ENCODE data around the gene ACTL7A. TPM values are rescaled to one million over a fixed set of nuclear protein-coding genes. Genes with fewer than 3 reads are reported as not detected.

ACTL7A gene
- total and polyA plus RNA-seq, 2 of the 4 experiments (the other 2 are of a cell fraction), result not detected

GRCh38 chr9:108876425-108876824 lies 14.4 kb downstream of the ACTL7A start:
- no TSS peak for BruUV-seq (replicated peaks)
- Histone ChIP-seq H4K20me1 (ENCODE audit: insufficient read depth, low read length) (no peaks in the 10 kb centered on the region), H3K79me1 (ENCODE audit: low read depth in 1 of 2, low read length in 2 of 2) (no peaks in the 10 kb centered on the region), H3K4me1 (ENCODE audit: control insufficient read depth, insufficient read depth, low read length) (no peaks in the 10 kb centered on the region), H2AFZ (replicated peaks; ENCODE audit: low read length, poor library complexity) (no peak overlapping the region), H2BK5ac (ENCODE audit: low read depth, low read length, poor library complexity, severe bottlenecking) (no peak overlapping the region), H3K9ac (ENCODE audit: low read depth, low read length) (no peak overlapping the region), H3K9me1 (ENCODE audit: insufficient read depth, low read length) (no peaks in the 10 kb centered on the region; the same call in 1 of the 2 replicates), H3K56ac (ENCODE audit: extremely low read depth, insufficient read depth, low read length) (no peak overlapping the region), H3K14ac (replicated peaks; ENCODE audit: low read depth, low read length) (no peak overlapping the region), H3K27me3 (ENCODE audit: control insufficient read depth, insufficient read depth, low read length) (no peaks in the 10 kb centered on the region), H3K4me3 (ENCODE audit: insufficient read depth, low read depth, low read length) (no peak overlapping the region), H3K18ac (ENCODE audit: low read depth, low read length) (no peak overlapping the region), H2AK9ac (replicated peaks; ENCODE audit: low read depth, low read length, poor library complexity) (no peak overlapping the region), H2BK120ac (ENCODE audit: low read depth, low read length) (no peak overlapping the region), H3K4me2 (ENCODE audit: low read depth, low read length) (no peak overlapping the region), H4K8ac (ENCODE audit: low read depth in 2 of 2, low read length in 2 of 2) (no peak overlapping the region), H3K4ac (ENCODE audit: low read depth, low read length) (no peak overlapping the region), H4K5ac (ENCODE audit: low read depth, low read length) (no peak overlapping the region), H2BK20ac (ENCODE audit: low read depth, low read length) (no peak overlapping the region), H3K27ac (ENCODE audit: insufficient read depth, low read length) (no peak overlapping the region), H2AK5ac (ENCODE audit: low read depth, low read length) (no peak overlapping the region), H3K36me3 (ENCODE audit: control insufficient read depth, insufficient read depth, low read length) (peaks cover 34% of the 10 kb centered on the region), H4K91ac (ENCODE audit: insufficient read depth, low read depth, low read length) (no peak overlapping the region), H2BK15ac (ENCODE audit: low read depth, low read length) (no peak overlapping the region), H3K23ac (ENCODE audit: low read depth, low read length) (no peak overlapping the region), H3K9me3 (ENCODE audit: control insufficient read depth, insufficient read depth, low read length) (no peaks in the 10 kb centered on the region; the same call in 1 of the 2 replicates)
- dilution Hi-C loops (cut with HindIII; ENCODE audit: low sequenced_read_pairs, unreplicated experiment) (no loop called here), in situ Hi-C loops (cut with MboI; ENCODE audit: low sequenced_read_pairs) (no loop called here), intact Hi-C loops (cut with micrococcal nuclease) (no loop called here)
- no peak for TF ChIP-seq RAD21 (IDR thresholded peaks at IDR 0.05; ENCODE audit: low read length)
- no peak for TF ChIP-seq NFE2L2 (IDR thresholded peaks at IDR 0.05; ENCODE audit: low read depth, low read length)
- no peak for TF ChIP-seq POLR2A (IDR thresholded peaks at IDR 0.05; ENCODE audit: low read depth, low read length)
- TF ChIP-seq RFX5 (IDR thresholded peaks at IDR 0.05; ENCODE audit: low read depth, low read length), result no peak
- no peak for TF ChIP-seq RCOR1 (IDR thresholded peaks at IDR 0.05; ENCODE audit: insufficient replicate concordance, low read length)
- no peak for TF ChIP-seq CEBPB (IDR thresholded peaks at IDR 0.05; ENCODE audit: low read depth, low read length)
- TF ChIP-seq MAFK (IDR thresholded peaks at IDR 0.05; ENCODE audit: low read depth, low read length), result no peak
- TF ChIP-seq SMC3 (IDR thresholded peaks at IDR 0.05; ENCODE audit: low read depth, low read length), result no peak
- TF ChIP-seq CTCF (conservative IDR thresholded peaks at IDR 0.05; ENCODE audit: low read depth, low read length), result no peak
- no peak for TF ChIP-seq CHD1 (IDR thresholded peaks at IDR 0.05; ENCODE audit: low read depth, low read length)
- CTCF ChIA-PET, result interaction anchor here (0.6 kb wide), 1 partner anchor 466 kb away, joined by 4 read pairs; no protein-coding TSS in a partner anchor
- no peak for ATAC-seq (ENCODE audit: low read depth)
- POLR2A ChIA-PET (ENCODE audit: unreplicated experiment), result no interaction called here
- no CpG with 5 or more reads among the region's 5 CpGs for WGBS, 2 experiments (ENCODE audit: extremely low coverage in 2 of 2, insufficient read length in 1 of 2)
- DNase-seq, result no peak

Data from IMR-90 (cell line).